ENCODE data around the gene HERPUD1.

HERPUD1 gene

DNA sequence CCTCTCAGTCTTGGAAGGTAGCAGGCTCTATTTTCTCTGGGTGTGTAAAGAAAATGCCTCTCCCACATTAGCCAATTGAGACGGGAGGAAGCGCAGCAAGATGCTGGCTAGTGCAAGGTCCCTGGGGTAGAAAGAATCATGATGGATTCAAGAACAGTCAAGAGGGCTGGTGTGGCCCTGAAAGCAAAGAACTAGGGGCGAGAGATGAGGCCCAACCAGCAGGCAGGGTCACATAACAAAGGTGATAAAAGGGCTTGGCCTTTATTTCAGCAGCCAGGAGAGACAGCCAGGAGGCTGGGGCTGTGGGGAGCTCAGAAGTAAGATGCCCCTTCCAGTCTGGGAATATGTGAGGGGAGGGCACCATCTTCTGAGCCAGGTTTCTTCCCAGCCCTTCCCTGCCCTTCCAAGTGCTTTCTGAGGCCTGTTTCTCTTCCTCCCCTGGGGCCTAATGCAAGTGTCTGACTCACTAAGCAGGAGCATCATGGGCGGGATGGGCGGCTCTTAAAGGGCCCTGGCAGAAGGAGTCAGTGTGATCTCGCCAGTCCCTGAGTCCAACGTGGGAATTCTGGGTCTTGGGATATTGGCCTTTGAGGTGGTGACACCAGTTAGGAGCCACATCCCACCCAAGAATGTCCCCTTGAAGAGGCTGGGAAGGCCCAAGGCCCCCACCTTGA lies 53.5 kb downstream of the HERPUD1 start (continued):
- TF ChIP-seq GLI2 (tag by site-specific recombination; IDR thresholded peaks at IDR 0.05; ENCODE audit: borderline replicate concordance, low read depth) (no peak), ZNF558 (tag by site-specific recombination; IDR thresholded peaks at IDR 0.05) (no peak), ZNF654 (tag by site-specific recombination; IDR thresholded peaks at IDR 0.05; ENCODE audit: low read depth) (no peak), ZNF274 (IDR thresholded peaks at IDR 0.05; ENCODE audit: low read length) (no peak), ZNF274 (tag by site-specific recombination; IDR thresholded peaks at IDR 0.05; ENCODE audit: borderline replicate concordance) (no peak), GLI4 (tag by site-specific recombination; IDR thresholded peaks at IDR 0.05) (no peak), ZNF416 (tag by site-specific recombination; IDR thresholded peaks at IDR 0.05) (no peak), ZNF660 (tag by site-specific recombination; IDR thresholded peaks at IDR 0.05) (peak; percentile 69; the same call in 1 of the 2 replicates), TCF7L2 (IDR thresholded peaks at IDR 0.05; ENCODE audit: borderline replicate concordance, low read depth, low read length) (no peak), HOXD13 (CRISPR knock-in tag; IDR thresholded peaks at IDR 0.05; ENCODE audit: borderline replicate concordance) (no peak), ZNF221 (tag by site-specific recombination; IDR thresholded peaks at IDR 0.05; ENCODE audit: borderline replicate concordance) (no peak), ZNF2 (tag by site-specific recombination; IDR thresholded peaks at IDR 0.05) (no peak), ZNF837 (tag by site-specific recombination; IDR thresholded peaks at IDR 0.05) (no peak), ZNF37A (tag by site-specific recombination; IDR thresholded peaks at IDR 0.05) (no peak), ZIC2 (tag by site-specific recombination; IDR thresholded peaks at IDR 0.05) (no peak), ZNF707 (tag by site-specific recombination; IDR thresholded peaks at IDR 0.05) (no peak), ZNF112 (tag by site-specific recombination; IDR thresholded peaks at IDR 0.05) (no peak), ZBTB48 (tag by site-specific recombination; IDR thresholded peaks at IDR 0.05) (no peak), ZNF473 (tag by site-specific recombination; IDR thresholded peaks at IDR 0.05) (no peak), KLF1 (tag by site-specific recombination; IDR thresholded peaks at IDR 0.05) (peak; percentile 77), ZNF24 (tag by site-specific recombination; IDR thresholded peaks at IDR 0.05) (no peak), ZNF777 (tag by site-specific recombination; IDR thresholded peaks at IDR 0.05; ENCODE audit: borderline replicate concordance) (no peak), ZNF184 (tag by site-specific recombination; IDR thresholded peaks at IDR 0.05) (no peak), ZNF560 (tag by site-specific recombination; IDR thresholded peaks at IDR 0.05; ENCODE audit: borderline replicate concordance) (no peak)
- TF ChIP-seq, protein P1, sequence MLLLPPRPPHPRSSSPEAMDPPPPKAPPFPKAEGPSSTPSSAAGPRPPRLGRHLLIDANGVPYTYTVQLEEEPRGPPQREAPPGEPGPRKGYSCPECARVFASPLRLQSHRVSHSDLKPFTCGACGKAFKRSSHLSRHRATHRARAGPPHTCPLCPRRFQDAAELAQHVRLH (tag by site-specific recombination; IDR thresholded peaks at IDR 0.05), result no peak
- TF ChIP-seq, protein P2, sequence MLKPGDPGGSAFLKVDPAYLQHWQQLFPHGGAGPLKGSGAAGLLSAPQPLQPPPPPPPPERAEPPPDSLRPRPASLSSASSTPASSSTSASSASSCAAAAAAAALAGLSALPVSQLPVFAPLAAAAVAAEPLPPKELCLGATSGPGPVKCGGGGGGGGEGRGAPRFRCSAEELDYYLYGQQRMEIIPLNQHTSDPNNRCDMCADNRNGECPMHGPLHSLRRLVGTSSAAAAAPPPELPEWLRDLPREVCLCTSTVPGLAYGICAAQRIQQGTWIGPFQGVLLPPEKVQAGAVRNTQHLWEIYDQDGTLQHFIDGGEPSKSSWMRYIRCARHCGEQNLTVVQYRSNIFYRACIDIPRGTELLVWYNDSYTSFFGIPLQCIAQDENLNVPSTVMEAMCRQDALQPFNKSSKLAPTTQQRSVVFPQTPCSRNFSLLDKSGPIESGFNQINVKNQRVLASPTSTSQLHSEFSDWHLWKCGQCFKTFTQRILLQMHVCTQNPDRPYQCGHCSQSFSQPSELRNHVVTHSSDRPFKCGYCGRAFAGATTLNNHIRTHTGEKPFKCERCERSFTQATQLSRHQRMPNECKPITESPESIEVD (tag by site-specific recombination; IDR thresholded peaks at IDR 0.05), result no peak
- TF ChIP-seq, protein P3, sequence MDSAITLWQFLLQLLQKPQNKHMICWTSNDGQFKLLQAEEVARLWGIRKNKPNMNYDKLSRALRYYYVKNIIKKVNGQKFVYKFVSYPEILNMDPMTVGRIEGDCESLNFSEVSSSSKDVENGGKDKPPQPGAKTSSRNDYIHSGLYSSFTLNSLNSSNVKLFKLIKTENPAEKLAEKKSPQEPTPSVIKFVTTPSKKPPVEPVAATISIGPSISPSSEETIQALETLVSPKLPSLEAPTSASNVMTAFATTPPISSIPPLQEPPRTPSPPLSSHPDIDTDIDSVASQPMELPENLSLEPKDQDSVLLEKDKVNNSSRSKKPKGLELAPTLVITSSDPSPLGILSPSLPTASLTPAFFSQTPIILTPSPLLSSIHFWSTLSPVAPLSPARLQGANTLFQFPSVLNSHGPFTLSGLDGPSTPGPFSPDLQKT (IDR thresholded peaks at IDR 0.05; ENCODE audit: borderline replicate concordance, low read depth, low read length), result no peak
- TF ChIP-seq, protein P4, sequence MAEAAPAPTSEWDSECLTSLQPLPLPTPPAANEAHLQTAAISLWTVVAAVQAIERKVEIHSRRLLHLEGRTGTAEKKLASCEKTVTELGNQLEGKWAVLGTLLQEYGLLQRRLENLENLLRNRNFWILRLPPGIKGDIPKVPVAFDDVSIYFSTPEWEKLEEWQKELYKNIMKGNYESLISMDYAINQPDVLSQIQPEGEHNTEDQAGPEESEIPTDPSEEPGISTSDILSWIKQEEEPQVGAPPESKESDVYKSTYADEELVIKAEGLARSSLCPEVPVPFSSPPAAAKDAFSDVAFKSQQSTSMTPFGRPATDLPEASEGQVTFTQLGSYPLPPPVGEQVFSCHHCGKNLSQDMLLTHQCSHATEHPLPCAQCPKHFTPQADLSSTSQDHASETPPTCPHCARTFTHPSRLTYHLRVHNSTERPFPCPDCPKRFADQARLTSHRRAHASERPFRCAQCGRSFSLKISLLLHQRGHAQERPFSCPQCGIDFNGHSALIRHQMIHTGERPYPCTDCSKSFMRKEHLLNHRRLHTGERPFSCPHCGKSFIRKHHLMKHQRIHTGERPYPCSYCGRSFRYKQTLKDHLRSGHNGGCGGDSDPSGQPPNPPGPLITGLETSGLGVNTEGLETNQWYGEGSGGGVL (tag by site-specific recombination; IDR thresholded peaks at IDR 0.05), result 0 out of 2 replicates have a peak, but pooled peaks have one; percentile 10
- TF ChIP-seq, protein P5, sequence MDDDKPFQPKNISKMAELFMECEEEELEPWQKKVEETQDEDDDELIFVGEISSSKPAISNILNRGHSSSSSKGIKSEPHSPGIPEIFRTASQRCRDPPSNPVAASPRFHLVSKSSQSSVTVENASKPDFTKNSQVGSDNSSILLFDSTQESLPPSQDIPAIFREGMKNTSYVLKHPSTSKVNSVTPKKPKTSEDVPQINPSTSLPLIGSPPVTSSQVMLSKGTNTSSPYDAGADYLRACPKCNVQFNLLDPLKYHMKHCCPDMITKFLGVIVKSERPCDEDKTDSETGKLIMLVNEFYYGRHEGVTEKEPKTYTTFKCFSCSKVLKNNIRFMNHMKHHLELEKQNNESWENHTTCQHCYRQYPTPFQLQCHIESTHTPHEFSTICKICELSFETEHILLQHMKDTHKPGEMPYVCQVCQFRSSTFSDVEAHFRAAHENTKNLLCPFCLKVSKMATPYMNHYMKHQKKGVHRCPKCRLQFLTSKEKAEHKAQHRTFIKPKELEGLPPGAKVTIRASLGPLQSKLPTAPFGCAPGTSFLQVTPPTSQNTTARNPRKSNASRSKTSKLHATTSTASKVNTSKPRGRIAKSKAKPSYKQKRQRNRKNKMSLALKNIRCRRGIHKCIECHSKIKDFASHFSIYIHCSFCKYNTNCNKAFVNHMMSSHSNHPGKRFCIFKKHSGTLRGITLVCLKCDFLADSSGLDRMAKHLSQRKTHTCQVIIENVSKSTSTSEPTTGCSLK (tag by site-specific recombination; IDR thresholded peaks at IDR 0.05), result no peak
- TF ChIP-seq, protein P6, sequence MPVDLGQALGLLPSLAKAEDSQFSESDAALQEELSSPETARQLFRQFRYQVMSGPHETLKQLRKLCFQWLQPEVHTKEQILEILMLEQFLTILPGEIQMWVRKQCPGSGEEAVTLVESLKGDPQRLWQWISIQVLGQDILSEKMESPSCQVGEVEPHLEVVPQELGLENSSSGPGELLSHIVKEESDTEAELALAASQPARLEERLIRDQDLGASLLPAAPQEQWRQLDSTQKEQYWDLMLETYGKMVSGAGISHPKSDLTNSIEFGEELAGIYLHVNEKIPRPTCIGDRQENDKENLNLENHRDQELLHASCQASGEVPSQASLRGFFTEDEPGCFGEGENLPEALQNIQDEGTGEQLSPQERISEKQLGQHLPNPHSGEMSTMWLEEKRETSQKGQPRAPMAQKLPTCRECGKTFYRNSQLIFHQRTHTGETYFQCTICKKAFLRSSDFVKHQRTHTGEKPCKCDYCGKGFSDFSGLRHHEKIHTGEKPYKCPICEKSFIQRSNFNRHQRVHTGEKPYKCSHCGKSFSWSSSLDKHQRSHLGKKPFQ (tag by site-specific recombination; IDR thresholded peaks at IDR 0.05), result no peak
- TF ChIP-seq, protein P7, sequence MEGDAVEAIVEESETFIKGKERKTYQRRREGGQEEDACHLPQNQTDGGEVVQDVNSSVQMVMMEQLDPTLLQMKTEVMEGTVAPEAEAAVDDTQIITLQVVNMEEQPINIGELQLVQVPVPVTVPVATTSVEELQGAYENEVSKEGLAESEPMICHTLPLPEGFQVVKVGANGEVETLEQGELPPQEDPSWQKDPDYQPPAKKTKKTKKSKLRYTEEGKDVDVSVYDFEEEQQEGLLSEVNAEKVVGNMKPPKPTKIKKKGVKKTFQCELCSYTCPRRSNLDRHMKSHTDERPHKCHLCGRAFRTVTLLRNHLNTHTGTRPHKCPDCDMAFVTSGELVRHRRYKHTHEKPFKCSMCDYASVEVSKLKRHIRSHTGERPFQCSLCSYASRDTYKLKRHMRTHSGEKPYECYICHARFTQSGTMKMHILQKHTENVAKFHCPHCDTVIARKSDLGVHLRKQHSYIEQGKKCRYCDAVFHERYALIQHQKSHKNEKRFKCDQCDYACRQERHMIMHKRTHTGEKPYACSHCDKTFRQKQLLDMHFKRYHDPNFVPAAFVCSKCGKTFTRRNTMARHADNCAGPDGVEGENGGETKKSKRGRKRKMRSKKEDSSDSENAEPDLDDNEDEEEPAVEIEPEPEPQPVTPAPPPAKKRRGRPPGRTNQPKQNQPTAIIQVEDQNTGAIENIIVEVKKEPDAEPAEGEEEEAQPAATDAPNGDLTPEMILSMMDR (tag by site-specific recombination; IDR thresholded peaks at IDR 0.05), result no peak

All from HEK293 (cell line).